SHP77 treated with DMSO at 0.1 percent for 48 hours (cell line): ENCODE measurements around the gene NBAS.

Experiments
- DNase-seq: peaks from one replicate; lab custom pipeline; 2025; lab: John Stamatoyannopoulos, UW

The NBAS gene

DNA sequence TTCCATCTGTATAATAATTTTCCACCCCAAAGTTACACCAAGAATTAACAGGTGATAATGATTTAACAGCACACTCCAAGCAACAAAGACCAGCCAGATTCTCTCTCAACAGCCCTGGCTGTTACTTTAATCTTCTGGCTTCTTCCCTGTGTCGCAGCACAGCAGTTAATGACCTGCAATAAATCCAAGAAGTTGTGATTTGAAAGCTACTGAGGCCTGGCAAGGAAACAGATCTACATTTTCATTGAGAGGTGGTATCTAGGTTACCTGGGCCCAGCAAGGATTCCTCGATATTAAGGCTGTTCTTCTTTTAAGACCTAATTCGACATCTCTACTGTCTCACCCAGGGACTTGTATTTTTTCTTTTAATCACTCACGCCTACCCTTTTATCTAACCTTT lies 433.8 kb downstream of the NBAS start:
- DNase-seq: no peak

DNA sequence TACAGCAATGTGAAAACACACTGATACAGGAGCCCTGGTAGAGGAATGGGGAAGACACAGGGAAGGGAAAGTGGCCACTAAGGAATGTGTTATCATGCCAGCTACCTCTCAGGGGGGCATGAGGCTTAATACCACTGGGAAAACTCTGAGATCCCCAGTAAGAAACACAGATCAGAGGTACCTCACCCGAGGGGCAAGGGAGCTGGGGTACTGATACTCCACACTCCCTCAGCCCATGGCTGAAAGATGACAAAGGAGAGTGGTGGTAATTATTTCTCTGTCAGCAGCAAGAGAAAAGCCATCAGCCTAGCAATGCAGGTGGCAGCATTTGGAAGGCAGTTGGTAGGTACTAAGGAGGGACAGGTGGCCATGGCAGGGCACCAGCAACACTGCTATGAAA lies 434.8 kb downstream of the NBAS start:
- no peak for DNase-seq

DNA sequence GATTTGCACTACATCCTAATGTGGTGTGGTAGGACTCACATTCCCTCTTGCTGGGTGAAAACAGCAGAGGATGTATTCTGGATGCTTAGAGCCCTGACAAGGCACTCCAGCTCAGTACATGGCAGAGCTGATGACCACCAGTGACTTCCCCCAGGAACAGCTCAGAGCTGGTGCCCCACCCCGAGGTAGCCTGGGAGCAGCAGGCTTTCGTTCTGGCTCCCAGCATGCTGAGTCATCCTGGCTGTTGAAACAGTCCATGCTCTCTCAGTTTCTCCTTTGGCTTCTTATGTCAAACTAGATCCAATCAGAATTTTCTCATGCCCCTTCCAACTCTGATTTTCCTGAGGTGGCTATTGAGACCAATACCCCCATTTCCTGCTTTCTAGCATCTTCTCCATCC lies 438.2 kb downstream of the NBAS start:
- no peak for DNase-seq

DNA sequence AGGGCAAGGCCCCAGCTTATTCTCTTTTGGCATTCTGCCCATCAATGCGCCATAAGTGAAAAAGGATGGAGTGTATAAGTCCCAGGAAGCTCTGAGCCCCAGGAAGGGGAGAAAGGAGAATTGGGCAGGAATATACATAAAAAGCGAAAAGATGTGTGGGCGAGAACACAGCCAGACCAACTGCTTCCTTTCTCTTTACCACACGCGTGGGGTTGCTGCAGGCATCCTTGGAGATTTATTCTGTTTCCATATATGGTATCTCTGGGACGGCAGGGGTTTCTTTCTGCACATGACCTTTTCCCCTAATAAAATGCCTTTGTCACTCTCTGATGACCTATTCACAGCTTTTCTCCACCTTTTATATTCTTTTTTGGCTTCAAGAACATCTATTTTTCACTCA lies 440.5 kb downstream of the NBAS start:
- no peak for DNase-seq

DNA sequence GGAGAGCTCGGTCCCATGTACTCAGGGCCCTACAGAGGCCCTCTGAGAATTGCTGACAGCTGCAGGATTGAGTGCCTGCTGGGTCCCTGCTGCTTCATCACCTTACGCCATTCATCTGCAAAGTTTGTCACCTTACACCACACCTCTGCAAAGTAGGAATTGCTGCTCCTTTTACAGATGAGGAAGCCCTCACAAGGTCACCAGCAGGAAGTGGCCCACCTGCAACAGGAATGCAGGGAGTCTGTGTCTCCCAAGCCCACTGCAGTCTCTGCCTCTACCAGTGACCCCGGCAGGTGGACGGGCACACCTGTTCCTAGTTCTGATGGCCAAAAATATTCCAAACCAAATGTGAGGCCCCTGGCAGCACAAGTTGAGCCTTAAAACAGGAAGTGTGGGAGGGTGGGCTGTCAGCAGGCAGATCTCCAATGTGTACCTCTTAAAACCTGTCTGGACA lies 441.4 kb downstream of the NBAS start:
- no peak for DNase-seq

DNA sequence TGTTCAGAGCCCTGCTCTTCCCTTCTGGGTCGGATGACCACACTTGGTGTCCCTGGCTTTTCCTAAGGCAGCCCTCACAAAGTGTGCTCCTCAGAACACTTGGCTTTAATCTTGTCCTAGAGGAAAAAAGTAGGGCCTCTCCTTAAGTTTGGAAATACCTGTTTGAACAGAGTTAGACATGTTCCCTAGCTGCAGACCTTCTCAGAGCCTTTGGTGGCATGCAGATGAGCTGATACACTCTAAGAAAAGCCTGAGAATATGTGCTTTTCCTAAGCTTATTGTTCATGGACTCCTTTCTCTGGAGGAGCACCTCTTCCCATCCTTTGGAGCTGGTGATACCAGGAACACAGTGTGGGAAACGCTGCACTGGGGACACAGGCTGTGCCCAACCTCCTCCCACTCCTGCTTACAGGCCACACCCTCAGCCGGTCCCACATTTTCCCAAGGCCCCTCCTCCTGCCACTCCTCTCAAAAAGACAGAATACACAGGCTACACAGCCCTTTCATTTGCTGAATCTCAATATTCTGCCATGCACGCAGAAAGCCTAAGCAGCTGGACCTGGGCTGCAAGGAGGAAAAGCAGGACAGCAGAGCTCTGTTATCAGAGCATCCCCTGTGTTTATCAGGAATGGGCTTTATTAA lies 443.6 kb downstream of the NBAS start:
- DNase-seq: no peak
